NCI-H345 (cell line): ENCODE measurements around the gene SYNPO2.
A peak's percentile ranks its signal among the peaks of the same experiment; 100 is the strongest.
"Not testable (repeated sequence)": the region's sequence is repeated elsewhere in the genome, so short reads cannot be mapped to it uniquely, and the experiment has no call there.

Experiments used
- DNase-seq: peaks from one replicate; lab custom pipeline; 2025; lab: John Stamatoyannopoulos, UW

Gene SYNPO2

GRCh38 chr4:119032921-119033685 is 144.4 kb downstream of the SYNPO2 start:
- no peak for DNase-seq

- DNase-seq, result no peak
Observed at GRCh38 chr4:119034276-119035008, 145.8 kb downstream of the SYNPO2 start.

GRCh38 chr4:119035951-119036737 is 147.5 kb downstream of the SYNPO2 start:
- DNase-seq, result no peak

GRCh38 chr4:119037709-119038108 is 149.1 kb downstream of the SYNPO2 start:
- DNase-seq, result no peak

GRCh38 chr4:119038116-119038841 is 149.6 kb downstream of the SYNPO2 start:
- DNase-seq, result no peak

- no peak for DNase-seq
Observed at GRCh38 chr4:119039160-119039559, 150.5 kb downstream of the SYNPO2 start.

GRCh38 chr4:119039779-119040178 is 151.1 kb downstream of the SYNPO2 start:
- DNase-seq, result no peak

GRCh38 chr4:119040261-119040660 is 151.6 kb downstream of the SYNPO2 start:
- DNase-seq, result no peak

- no peak for DNase-seq
Observed at GRCh38 chr4:119040694-119041185, 152.1 kb downstream of the SYNPO2 start.

- no peak for DNase-seq
Observed at GRCh38 chr4:119041396-119041795, 152.7 kb downstream of the SYNPO2 start.

GRCh38 chr4:119041951-119042560 is 153.4 kb downstream of the SYNPO2 start:
- DNase-seq, result peak; percentile 58

- DNase-seq, result no peak
Observed at GRCh38 chr4:119046263-119046662, 157.6 kb downstream of the SYNPO2 start.

GRCh38 chr4:119047059-119047458 is 158.4 kb downstream of the SYNPO2 start:
- DNase-seq, result not testable (repeated sequence)

- no peak for DNase-seq
Observed at GRCh38 chr4:119048446-119048845, 159.8 kb downstream of the SYNPO2 start.

GRCh38 chr4:119049342-119049741 is 160.7 kb downstream of the SYNPO2 start:
- DNase-seq, result no peak

GRCh38 chr4:119050527-119051090 is 162.0 kb downstream of the SYNPO2 start:
- no peak for DNase-seq

GRCh38 chr4:119053245-119053644 is 164.6 kb downstream of the SYNPO2 start:
- no peak for DNase-seq

GRCh38 chr4:119053997-119054396 is 165.3 kb downstream of the SYNPO2 start:
- DNase-seq, result no peak

- DNase-seq, result no peak
Observed at GRCh38 chr4:119057417-119057816, 168.8 kb downstream of the SYNPO2 start.

- no peak for DNase-seq
Observed at GRCh38 chr4:119059221-119059620, 170.6 kb downstream of the SYNPO2 start.

GRCh38 chr4:119067125-119067524 is 178.5 kb downstream of the SYNPO2 start:
- not testable (repeated sequence) for DNase-seq
